ENCODE measurements around the gene CIZ1.

DNA sequence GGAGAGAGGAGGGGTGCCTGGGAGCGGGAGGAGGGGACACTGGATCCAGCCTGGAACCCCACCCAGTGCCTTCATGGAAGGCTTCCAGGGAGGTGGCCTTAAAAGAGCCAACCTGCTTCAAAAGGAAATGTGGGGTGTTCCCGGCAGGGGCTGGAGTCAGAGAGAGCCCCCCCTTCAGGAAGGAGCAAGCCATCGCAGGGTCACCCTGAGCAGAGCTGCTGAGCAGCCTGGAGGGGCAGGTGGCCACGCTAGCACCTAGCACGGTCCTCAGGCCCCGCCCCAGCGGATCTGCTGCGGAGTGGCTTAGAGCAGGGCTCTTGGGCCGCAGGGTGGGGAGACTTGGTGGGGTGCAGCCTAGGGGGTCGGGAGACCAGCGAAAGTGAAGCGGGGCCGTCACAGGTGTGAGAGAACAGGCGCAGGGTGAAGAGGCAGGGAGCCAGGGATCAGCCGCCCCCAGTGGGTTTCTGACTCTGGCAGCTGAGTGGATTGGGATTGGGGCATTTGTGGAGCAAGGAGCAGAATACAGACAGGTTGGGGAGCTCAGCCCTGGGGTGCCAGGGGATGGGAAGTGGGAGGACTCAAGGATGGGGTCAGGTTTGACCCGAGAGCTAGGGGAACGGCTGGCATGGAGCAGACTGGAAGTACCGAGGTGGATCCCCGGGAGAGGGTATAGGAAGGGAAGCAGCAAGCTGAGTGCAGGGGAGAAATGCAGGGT is 40.6 kb downstream of the CIZ1 start:
- TF ChIP-seq ZNF274 (IDR thresholded peaks at IDR 0.05; ENCODE audit: insufficient read depth, insufficient read length) (no peak), RFX5 (IDR thresholded peaks at IDR 0.05; ENCODE audit: low read depth, low read length) (no peak), RELA (IDR thresholded peaks at IDR 0.05; ENCODE audit: borderline replicate concordance, partially characterized antibody) (no peak), CEBPB (IDR thresholded peaks at IDR 0.05; ENCODE audit: borderline replicate concordance in 1 of 2, low read depth in 2 of 2, low read length in 2 of 2) (no peak), CBX3 (IDR thresholded peaks at IDR 0.05; ENCODE audit: borderline replicate concordance, low read depth) (no peak), CREB1 (IDR thresholded peaks at IDR 0.05; ENCODE audit: low read depth) (no peak), MYB (IDR thresholded peaks at IDR 0.05; ENCODE audit: borderline replicate concordance, low read depth, low read length) (no peak)
- TF ChIP-seq, protein P1, sequence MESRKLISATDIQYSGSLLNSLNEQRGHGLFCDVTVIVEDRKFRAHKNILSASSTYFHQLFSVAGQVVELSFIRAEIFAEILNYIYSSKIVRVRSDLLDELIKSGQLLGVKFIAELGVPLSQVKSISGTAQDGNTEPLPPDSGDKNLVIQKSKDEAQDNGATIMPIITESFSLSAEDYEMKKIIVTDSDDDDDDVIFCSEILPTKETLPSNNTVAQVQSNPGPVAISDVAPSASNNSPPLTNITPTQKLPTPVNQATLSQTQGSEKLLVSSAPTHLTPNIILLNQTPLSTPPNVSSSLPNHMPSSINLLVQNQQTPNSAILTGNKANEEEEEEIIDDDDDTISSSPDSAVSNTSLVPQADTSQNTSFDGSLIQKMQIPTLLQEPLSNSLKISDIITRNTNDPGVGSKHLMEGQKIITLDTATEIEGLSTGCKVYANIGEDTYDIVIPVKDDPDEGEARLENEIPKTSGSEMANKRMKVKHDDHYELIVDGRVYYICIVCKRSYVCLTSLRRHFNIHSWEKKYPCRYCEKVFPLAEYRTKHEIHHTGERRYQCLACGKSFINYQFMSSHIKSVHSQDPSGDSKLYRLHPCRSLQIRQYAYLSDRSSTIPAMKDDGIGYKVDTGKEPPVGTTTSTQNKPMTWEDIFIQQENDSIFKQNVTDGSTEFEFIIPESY (IDR thresholded peaks at IDR 0.05): no peak
- TF ChIP-seq, protein P2, sequence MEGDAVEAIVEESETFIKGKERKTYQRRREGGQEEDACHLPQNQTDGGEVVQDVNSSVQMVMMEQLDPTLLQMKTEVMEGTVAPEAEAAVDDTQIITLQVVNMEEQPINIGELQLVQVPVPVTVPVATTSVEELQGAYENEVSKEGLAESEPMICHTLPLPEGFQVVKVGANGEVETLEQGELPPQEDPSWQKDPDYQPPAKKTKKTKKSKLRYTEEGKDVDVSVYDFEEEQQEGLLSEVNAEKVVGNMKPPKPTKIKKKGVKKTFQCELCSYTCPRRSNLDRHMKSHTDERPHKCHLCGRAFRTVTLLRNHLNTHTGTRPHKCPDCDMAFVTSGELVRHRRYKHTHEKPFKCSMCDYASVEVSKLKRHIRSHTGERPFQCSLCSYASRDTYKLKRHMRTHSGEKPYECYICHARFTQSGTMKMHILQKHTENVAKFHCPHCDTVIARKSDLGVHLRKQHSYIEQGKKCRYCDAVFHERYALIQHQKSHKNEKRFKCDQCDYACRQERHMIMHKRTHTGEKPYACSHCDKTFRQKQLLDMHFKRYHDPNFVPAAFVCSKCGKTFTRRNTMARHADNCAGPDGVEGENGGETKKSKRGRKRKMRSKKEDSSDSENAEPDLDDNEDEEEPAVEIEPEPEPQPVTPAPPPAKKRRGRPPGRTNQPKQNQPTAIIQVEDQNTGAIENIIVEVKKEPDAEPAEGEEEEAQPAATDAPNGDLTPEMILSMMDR (IDR thresholded peaks at IDR 0.05 in 2 of 3, conservative IDR thresholded peaks at IDR 0.05 in 1 of 3; ENCODE audit: control insufficient read depth in 2 of 3, extremely low read depth in 1 of 3, insufficient read depth in 1 of 3, low read depth in 3 of 3, low read length in 3 of 3): peak; percentile 12 to 33 (median 32); a peak in 4 of 6 replicates
- TF ChIP-seq, protein P3, sequence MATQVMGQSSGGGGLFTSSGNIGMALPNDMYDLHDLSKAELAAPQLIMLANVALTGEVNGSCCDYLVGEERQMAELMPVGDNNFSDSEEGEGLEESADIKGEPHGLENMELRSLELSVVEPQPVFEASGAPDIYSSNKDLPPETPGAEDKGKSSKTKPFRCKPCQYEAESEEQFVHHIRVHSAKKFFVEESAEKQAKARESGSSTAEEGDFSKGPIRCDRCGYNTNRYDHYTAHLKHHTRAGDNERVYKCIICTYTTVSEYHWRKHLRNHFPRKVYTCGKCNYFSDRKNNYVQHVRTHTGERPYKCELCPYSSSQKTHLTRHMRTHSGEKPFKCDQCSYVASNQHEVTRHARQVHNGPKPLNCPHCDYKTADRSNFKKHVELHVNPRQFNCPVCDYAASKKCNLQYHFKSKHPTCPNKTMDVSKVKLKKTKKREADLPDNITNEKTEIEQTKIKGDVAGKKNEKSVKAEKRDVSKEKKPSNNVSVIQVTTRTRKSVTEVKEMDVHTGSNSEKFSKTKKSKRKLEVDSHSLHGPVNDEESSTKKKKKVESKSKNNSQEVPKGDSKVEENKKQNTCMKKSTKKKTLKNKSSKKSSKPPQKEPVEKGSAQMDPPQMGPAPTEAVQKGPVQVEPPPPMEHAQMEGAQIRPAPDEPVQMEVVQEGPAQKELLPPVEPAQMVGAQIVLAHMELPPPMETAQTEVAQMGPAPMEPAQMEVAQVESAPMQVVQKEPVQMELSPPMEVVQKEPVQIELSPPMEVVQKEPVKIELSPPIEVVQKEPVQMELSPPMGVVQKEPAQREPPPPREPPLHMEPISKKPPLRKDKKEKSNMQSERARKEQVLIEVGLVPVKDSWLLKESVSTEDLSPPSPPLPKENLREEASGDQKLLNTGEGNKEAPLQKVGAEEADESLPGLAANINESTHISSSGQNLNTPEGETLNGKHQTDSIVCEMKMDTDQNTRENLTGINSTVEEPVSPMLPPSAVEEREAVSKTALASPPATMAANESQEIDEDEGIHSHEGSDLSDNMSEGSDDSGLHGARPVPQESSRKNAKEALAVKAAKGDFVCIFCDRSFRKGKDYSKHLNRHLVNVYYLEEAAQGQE (IDR thresholded peaks at IDR 0.05; ENCODE audit: low read depth, low read length): no peak
- TF ChIP-seq, protein P4, sequence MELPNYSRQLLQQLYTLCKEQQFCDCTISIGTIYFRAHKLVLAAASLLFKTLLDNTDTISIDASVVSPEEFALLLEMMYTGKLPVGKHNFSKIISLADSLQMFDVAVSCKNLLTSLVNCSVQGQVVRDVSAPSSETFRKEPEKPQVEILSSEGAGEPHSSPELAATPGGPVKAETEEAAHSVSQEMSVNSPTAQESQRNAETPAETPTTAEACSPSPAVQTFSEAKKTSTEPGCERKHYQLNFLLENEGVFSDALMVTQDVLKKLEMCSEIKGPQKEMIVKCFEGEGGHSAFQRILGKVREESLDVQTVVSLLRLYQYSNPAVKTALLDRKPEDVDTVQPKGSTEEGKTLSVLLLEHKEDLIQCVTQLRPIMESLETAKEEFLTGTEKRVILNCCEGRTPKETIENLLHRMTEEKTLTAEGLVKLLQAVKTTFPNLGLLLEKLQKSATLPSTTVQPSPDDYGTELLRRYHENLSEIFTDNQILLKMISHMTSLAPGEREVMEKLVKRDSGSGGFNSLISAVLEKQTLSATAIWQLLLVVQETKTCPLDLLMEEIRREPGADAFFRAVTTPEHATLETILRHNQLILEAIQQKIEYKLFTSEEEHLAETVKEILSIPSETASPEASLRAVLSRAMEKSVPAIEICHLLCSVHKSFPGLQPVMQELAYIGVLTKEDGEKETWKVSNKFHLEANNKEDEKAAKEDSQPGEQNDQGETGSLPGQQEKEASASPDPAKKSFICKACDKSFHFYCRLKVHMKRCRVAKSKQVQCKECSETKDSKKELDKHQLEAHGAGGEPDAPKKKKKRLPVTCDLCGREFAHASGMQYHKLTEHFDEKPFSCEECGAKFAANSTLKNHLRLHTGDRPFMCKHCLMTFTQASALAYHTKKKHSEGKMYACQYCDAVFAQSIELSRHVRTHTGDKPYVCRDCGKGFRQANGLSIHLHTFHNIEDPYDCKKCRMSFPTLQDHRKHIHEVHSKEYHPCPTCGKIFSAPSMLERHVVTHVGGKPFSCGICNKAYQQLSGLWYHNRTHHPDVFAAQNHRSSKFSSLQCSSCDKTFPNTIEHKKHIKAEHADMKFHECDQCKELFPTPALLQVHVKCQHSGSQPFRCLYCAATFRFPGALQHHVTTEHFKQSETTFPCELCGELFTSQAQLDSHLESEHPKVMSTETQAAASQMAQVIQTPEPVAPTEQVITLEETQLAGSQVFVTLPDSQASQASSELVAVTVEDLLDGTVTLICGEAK (IDR thresholded peaks at IDR 0.05; ENCODE audit: borderline replicate concordance): no peak
- TF ChIP-seq, protein P5, sequence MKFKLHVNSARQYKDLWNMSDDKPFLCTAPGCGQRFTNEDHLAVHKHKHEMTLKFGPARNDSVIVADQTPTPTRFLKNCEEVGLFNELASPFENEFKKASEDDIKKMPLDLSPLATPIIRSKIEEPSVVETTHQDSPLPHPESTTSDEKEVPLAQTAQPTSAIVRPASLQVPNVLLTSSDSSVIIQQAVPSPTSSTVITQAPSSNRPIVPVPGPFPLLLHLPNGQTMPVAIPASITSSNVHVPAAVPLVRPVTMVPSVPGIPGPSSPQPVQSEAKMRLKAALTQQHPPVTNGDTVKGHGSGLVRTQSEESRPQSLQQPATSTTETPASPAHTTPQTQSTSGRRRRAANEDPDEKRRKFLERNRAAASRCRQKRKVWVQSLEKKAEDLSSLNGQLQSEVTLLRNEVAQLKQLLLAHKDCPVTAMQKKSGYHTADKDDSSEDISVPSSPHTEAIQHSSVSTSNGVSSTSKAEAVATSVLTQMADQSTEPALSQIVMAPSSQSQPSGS (IDR thresholded peaks at IDR 0.05; ENCODE audit: low read length): no peak
